ENCODE measurements around the gene ABCB6. TPM values are rescaled to one million over a fixed set of nuclear protein-coding genes. Genes with fewer than 3 reads are reported as not detected.

Gene ABCB6
- total RNA-seq, 1 donor from 2014 or later = 25.6 TPM

Other genes with a start within 250 kb of the ABCB6 start
- not detected in 2 replicates for gene FEV, start 233.8 kb downstream of the ABCB6 start, total RNA-seq
- not detected in 2 replicates for gene CRYBA2, start 225.5 kb downstream of the ABCB6 start, total RNA-seq
- not detected in 2 replicates for gene CFAP65, start 177.4 kb downstream of the ABCB6 start, total RNA-seq
- gene IHH, start 158.0 kb downstream of the ABCB6 start, total RNA-seq = not detected in 2 replicates
- gene NHEJ1, start 58.1 kb downstream of the ABCB6 start, total RNA-seq = 12.4 and 12.6 TPM in 2 replicates
- 0.21 and 0.28 TPM in 2 replicates for gene SLC23A3, start 48.9 kb downstream of the ABCB6 start, total RNA-seq
- gene CNPPD1, start 42.0 kb downstream of the ABCB6 start, total RNA-seq = 42.9 and 50.6 TPM in 2 replicates
- 34.1 and 43.3 TPM in 2 replicates for gene RETREG2, start 40.7 kb downstream of the ABCB6 start, total RNA-seq
- 23.5 and 31.5 TPM in 2 replicates for gene ZFAND2B, start 12.2 kb downstream of the ABCB6 start, total RNA-seq
- 38.8 and 51.2 TPM in 2 replicates for gene ATG9A, start 10.7 kb upstream of the ABCB6 start, total RNA-seq
- 22.5 and 24.5 TPM in 2 replicates for gene ANKZF1, start 10.8 kb upstream of the ABCB6 start, total RNA-seq
- 5.9 and 7.4 TPM in 2 replicates for gene GLB1L, start 26.5 kb upstream of the ABCB6 start, total RNA-seq
- 9.9 and 10.2 TPM in 2 replicates for gene STK16, start 26.5 kb upstream of the ABCB6 start, total RNA-seq
- not detected in 2 replicates for gene TUBA4B, start 34.3 kb upstream of the ABCB6 start, total RNA-seq
- 330 and 647 TPM in 2 replicates for gene TUBA4A, start 35.0 kb upstream of the ABCB6 start, total RNA-seq
- 42.6 and 50.6 TPM in 2 replicates for gene DNAJB2, start 60.4 kb upstream of the ABCB6 start, total RNA-seq
- gene PTPRN, start 90.4 kb upstream of the ABCB6 start, total RNA-seq = 0.49 TPM in 1 of 2 replicates, not detected in the other
- gene RESP18, start 113.8 kb upstream of the ABCB6 start, total RNA-seq = not detected in 2 replicates
- gene DNPEP, start 169.0 kb upstream of the ABCB6 start, total RNA-seq = 35.7 and 41.8 TPM in 2 replicates
- gene DES, start 199.4 kb upstream of the ABCB6 start, total RNA-seq = not detected in 2 replicates
- 7.5 and 9.0 TPM in 2 replicates for gene SPEG, start 215.9 kb upstream of the ABCB6 start, total RNA-seq

Measured in airway epithelial cell (primary cell).